HG03460 (cell line): ENCODE results near the gene RGPD3.

Source experiments
- ATAC-seq: cut with Tn5 transposase; IDR thresholded peaks from one replicate; pipeline ENCODE4 v1.9.1; 2021; ENCODE audit not compliant: unreplicated experiment

RGPD3 gene

DNA sequence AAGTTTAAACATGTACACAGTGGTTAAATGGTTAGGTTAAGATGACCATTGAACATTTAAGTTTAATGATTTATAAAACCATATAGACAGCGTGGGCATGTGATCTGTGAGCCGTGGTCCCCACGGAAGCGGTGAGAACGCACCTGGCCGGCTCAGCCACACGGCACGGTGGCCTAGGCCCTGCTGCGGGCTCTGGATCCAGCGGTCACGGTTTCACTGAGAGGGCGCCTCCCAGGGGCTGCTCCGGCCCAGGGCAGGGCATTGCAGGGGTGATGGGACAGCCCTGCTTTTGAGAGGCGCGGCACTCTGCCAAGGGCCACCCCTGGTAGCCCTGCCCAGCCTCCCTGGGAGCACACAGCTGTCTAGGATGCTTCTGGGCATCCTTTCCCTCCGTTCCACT, 124.9 kb downstream of the RGPD3 start:
- no peak for ATAC-seq

- ATAC-seq = no peak
Observed at GRCh38 chr2:106342831-106343251, 125.4 kb downstream of the RGPD3 start.

DNA sequence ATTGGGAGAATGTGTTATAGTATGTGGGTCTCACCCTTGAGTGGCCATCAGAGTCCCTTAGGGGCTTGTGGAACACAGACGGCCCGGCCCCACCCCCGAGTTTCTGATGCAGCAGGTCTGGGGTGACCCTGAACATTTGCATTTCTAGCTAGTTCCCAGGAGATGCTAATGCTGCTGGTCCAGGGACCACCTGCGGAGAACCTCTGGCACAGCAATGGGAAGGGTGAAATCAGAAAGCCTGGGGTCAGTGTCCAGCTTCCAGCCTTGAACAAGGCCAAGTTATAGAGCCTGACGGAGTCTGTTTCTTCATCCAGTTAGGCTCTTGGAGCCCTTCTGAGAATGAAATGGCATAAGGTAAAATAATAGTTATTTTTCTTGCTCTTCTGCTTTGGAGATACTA, 126.5 kb downstream of the RGPD3 start:
- ATAC-seq = no peak
